ENCODE measurements around the gene NFATC3.

The NFATC3 gene

GRCh38 chr16:68273459-68273858 lies 188.3 kb downstream of the NFATC3 start:
- DNase-seq (ENCODE audit: low read depth) = no peak

DNA sequence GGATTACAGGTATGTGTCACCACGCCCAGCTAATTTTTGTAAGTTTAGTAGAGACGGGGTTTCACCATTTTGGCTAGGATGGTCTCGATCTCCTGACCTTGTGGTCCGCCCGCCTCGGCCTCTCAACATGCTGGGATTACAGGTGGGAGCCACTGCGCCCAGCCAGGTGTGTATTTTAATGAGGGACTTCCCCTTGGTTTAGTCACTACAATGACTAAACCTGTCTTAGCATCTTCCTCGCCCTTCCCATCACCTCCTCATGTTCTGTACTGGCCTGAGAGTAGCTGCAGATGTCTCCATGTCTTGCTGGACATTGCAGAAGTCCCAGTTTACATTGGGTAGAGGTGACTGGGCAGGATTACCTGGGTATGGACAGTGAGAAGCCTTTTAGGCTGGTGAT lies 188.7 kb downstream of the NFATC3 start:
- no peak for DNase-seq (ENCODE audit: low read depth)

DNA sequence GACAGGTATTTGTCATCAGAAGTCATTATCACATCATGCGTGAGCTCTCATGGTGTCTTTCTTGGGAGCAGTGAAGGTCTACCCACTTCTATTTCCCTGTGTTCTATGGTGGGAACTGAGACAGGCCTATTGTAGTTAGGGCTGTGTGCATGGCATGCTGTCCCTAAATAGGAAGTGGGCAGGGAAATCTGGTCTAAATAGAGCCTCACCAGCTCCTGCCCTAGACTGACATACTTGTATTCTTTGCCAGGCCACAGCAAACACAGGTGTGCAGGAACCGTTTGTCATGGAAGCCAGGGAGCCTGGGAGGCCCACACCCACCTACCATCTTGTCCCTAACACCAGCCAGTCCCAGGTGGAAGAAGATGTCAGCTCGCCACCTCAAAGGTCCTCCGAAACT lies 189.3 kb downstream of the NFATC3 start:
- DNase-seq (ENCODE audit: low read depth) = no peak

GRCh38 chr16:68275611-68276191 lies 190.5 kb downstream of the NFATC3 start:
- no peak for DNase-seq (ENCODE audit: low read depth)

- DNase-seq (ENCODE audit: low read depth) = no peak
These were observed 191.1 kb downstream of the NFATC3 start for GRCh38 chr16:68276223-68276622.
